ENCODE measurements around the gene RFTN2. TPM values are rescaled to one million over a fixed set of nuclear protein-coding genes. Genes with fewer than 3 reads are reported as not detected.

RFTN2 gene
- total RNA-seq, 1 donor from 2014 or later: 8.2 TPM

GRCh38 chr2:197598450-197598849, 76.9 kb downstream of the RFTN2 start:
- H3K9ac ChIP-seq: no peak overlapping the region
- H3K4me2 ChIP-seq: no peak overlapping the region
- no peak for DNase-seq (ENCODE audit: low spot score)
- Mint-ChIP-seq H3K36me3 (peaks cover 30% of the 10 kb centered on the region), H3K27ac (no peak overlapping the region), H3K27me3 (ENCODE audit: insufficient read depth, low read depth) (no peaks in the 10 kb centered on the region), H3K9me3 (peaks cover 11% of the 10 kb centered on the region), H3K4me1 (peaks cover 15% of the 10 kb centered on the region), H3K4me3 (no peak overlapping the region)
- no peaks in the 10 kb centered on the region for H3K27me3 ChIP-seq
- TF ChIP-seq EZH2phosphoT487 (IDR thresholded peaks at IDR 0.05): no peak
- TF ChIP-seq EZH2 (IDR thresholded peaks at IDR 0.05): no peak
- no peak for TF ChIP-seq CTCF (IDR thresholded peaks at IDR 0.05)
- H3K27ac ChIP-seq: no peak overlapping the region
- H3K36me3 ChIP-seq: no peaks in the 10 kb centered on the region
- no peaks in the 10 kb centered on the region for H3K79me2 ChIP-seq (ENCODE audit: low read depth)
- H4K20me1 ChIP-seq (ENCODE audit: low read depth): no peaks in the 10 kb centered on the region
- no peaks in the 10 kb centered on the region for H3K4me1 ChIP-seq
- H3K4me3 ChIP-seq: no peak overlapping the region
- no peaks in the 10 kb centered on the region for H3F3A ChIP-seq (ENCODE audit: low read depth)
- H2AFZ ChIP-seq (replicated peaks): no peak overlapping the region
- no peaks in the 10 kb centered on the region for H3K9me3 ChIP-seq (ENCODE audit: low read depth)

GRCh38 chr2:197597166-197597565, 78.2 kb downstream of the RFTN2 start:
- Histone ChIP-seq H3K27ac (no peak overlapping the region), H3K27me3 (no peaks in the 10 kb centered on the region), H3K9me3 (ENCODE audit: low read depth) (no peaks in the 10 kb centered on the region), H3K9ac (no peak overlapping the region), H3K79me2 (ENCODE audit: low read depth) (no peaks in the 10 kb centered on the region), H3K4me2 (no peak overlapping the region), H3F3A (ENCODE audit: low read depth) (no peaks in the 10 kb centered on the region), H3K4me1 (no peaks in the 10 kb centered on the region), H4K20me1 (ENCODE audit: low read depth) (no peaks in the 10 kb centered on the region), H2AFZ (replicated peaks) (no peak overlapping the region), H3K36me3 (no peaks in the 10 kb centered on the region), H3K4me3 (no peak overlapping the region)
- no peak overlapping the region for H3K4me3 Mint-ChIP-seq
- DNase-seq (ENCODE audit: low spot score): no peak
- H3K4me1 Mint-ChIP-seq: peaks cover 15% of the 10 kb centered on the region
- no peak overlapping the region for H3K27ac Mint-ChIP-seq
- H3K9me3 Mint-ChIP-seq: peaks cover 11% of the 10 kb centered on the region
- no peak for TF ChIP-seq EZH2 (IDR thresholded peaks at IDR 0.05)
- no peak for TF ChIP-seq CTCF (IDR thresholded peaks at IDR 0.05)
- no peak for TF ChIP-seq EZH2phosphoT487 (IDR thresholded peaks at IDR 0.05)
- H3K27me3 Mint-ChIP-seq (ENCODE audit: insufficient read depth, low read depth): no peaks in the 10 kb centered on the region
- H3K36me3 Mint-ChIP-seq: peaks cover 32% of the 10 kb centered on the region

- Mint-ChIP-seq H3K27me3 (ENCODE audit: insufficient read depth, low read depth) (no peaks in the 10 kb centered on the region), H3K27ac (no peak overlapping the region), H3K36me3 (peaks cover 32% of the 10 kb centered on the region), H3K9me3 (peaks cover 11% of the 10 kb centered on the region), H3K4me1 (peaks cover 15% of the 10 kb centered on the region), H3K4me3 (no peak overlapping the region)
- H3K36me3 ChIP-seq: no peaks in the 10 kb centered on the region
- H3K27ac ChIP-seq: no peak overlapping the region
- no peaks in the 10 kb centered on the region for H3K9me3 ChIP-seq (ENCODE audit: low read depth)
- H2AFZ ChIP-seq (replicated peaks): no peak overlapping the region
- H3K27me3 ChIP-seq: no peaks in the 10 kb centered on the region
- H4K20me1 ChIP-seq (ENCODE audit: low read depth): no peaks in the 10 kb centered on the region
- TF ChIP-seq EZH2phosphoT487 (IDR thresholded peaks at IDR 0.05) (no peak), EZH2 (IDR thresholded peaks at IDR 0.05) (no peak), CTCF (IDR thresholded peaks at IDR 0.05) (no peak)
- no peak for DNase-seq (ENCODE audit: low spot score)
- no peaks in the 10 kb centered on the region for H3F3A ChIP-seq (ENCODE audit: low read depth)
- no peak overlapping the region for H3K4me2 ChIP-seq
- H3K4me1 ChIP-seq: no peaks in the 10 kb centered on the region
- H3K4me3 ChIP-seq: no peak overlapping the region
- no peaks in the 10 kb centered on the region for H3K79me2 ChIP-seq (ENCODE audit: low read depth)
- H3K9ac ChIP-seq: no peak overlapping the region
Observed at GRCh38 chr2:197596766-197597165, 78.6 kb downstream of the RFTN2 start.
